Ureter (tissue), 1 donor: ENCODE results near the gene RDH16. TPM values are rescaled to one million over a fixed set of nuclear protein-coding genes. Genes with fewer than 3 reads are reported as not detected.

Source experiments
- DNase-seq: peaks from one replicate; pipeline ENCODE4 v3.0.0-alpha.2; 2020; ENCODE audit warnings: low spot score
- total RNA-seq: library from RNA; stranded (reverse); gene quantifications from one replicate; pipeline ENCODE4 v1.2.4, GENCODE V29; 2023
- donor health status: DM: yes; HTN: yes; CAD: no.

RDH16 gene, protein sequence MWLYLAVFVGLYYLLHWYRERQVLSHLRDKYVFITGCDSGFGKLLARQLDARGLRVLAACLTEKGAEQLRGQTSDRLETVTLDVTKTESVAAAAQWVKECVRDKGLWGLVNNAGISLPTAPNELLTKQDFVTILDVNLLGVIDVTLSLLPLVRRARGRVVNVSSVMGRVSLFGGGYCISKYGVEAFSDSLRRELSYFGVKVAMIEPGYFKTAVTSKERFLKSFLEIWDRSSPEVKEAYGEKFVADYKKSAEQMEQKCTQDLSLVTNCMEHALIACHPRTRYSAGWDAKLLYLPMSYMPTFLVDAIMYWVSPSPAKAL
- 0.83 TPM for total RNA-seq

DNA sequence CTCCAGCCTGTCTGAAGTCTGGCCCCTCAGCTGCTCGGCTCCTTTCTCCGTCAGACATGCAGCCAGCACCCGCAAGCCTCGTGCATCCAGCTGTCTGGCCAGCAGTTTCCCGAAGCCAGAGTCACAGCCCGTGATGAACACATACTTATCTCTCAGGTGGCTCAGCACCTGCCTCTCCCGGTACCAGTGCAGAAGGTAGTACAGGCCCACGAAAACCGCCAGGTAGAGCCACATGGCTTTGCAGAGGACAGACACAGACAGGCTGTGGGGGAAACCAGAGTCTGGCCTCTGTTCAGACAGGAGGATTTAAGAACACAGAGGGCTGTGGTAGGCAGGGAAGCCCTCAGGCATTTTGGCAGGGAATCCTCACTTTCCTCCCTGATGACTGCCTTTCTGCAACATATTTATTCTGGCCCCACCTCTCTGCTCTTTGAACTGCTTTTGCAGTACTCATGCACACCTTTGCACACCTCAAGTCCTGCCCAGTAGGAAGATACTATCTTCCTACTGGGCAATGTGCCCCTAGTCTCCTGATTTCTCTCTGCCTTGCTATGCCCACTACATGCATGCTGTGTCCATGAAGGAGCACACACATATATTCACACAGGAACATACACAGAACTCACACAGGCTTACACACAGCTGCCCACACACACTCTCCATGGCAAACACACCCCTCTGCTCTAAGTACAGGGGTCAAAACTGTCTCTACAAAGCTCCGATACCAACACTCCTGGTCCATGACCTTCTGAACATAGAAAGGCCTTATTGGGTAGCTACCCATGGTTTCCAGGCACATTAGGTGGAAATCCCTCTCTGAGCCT lies at the start of gene RDH16:
RDH16 (minus strand) TSS at position 380 of the 824 bp plus-strand sequence; CDS start at position 234, 146 bp downstream.
- no peak for DNase-seq

DNA sequence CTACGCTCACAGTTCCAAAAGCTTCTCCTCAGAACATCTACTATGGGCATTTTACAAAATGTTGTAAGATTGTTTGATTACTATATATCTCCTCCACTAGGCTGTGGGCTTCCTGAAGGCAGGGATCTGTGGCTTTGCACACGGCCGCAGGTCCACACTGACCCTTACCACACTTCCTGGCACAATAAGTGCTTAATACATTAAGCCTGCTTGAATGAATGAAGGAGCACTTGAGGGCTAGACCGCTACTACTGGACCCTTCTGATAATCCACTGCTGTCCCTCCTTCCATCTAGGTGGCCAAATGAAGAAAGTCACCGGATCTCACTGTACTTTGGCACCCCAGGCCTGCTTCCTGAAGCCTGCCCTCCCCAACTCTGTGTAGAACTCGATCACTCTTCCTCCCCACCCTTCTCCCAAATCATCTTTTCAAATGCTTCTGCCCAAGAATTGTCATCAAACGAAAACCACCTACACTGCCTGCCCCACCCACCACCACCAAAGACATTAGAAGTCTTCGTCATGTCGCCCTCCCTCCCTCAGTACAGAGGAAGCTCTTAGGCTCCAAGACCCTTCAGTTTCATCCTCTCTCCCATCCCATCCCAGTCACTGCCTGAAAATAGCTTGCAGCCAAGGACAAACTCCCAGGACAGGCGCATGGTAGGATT lies 49.5 kb upstream of the RDH16 start:
- no peak for DNase-seq

DNA sequence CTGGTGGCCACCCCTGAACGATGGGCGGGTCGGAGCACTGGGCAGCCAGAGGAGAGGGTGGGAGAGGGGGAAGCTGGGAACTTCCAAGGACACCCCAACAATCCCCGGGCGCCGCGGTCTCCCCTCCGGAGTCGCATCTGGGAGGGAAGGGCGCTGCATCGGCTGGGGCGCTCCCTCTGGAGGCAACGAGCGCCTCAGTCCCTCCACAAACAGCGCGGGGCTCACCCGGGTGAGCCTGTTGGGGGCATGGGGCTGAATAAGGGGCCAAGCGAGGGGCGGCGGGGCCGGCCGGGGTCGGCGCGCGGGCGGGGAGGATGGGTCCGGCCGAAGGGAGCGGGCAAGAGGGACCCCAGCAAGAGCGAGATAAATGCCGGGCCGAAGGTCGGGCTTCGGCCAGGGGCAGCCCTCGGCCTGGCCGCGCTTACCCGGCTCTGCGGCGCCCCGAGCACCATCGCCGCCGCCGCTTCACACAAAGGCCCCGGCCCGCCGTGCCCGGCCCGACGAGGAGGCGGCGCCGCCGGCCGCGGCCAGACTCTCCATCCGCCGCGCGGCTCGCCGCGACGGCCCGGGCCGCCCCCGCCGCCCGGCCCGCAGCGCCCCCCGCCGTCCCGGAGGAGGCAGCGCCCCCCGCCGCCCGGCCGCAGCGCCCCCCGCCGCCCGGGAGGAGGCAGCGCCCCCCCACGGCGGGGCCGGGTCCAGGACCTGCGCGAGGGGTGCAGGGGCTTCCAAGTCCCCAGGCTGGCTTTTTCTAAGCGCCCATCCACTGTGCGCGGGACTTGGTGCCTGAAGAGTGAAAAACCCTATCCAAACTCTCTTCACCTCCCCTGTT lies 48.8 kb upstream of the RDH16 start, which contains the start of gene ZBTB39:
ZBTB39 (minus strand) TSS at position 567 of the 829 bp plus-strand sequence. CDS start 1,629 bp downstream, outside the sequence.
- DNase-seq: no peak

DNA sequence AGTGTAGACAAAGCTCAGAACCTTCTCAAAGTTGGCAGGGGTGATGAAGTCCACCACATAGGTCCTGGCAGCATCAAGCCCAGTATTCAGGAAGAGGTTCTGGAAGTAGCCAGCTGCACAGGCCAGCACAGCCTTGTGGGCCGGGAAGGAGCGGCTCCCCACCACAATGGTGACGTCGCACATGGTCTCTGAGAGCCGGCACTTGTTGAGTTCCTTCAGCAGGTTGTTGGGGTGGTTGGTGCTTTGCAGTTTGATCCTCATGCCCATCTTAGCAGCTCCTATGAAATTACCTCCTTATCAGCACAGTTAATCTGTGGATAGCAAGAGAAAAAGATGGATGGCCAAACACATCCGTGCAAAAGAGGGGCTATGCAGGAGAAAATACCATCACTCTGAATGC lies 47.2 kb upstream of the RDH16 start:
- DNase-seq: no peak

DNA sequence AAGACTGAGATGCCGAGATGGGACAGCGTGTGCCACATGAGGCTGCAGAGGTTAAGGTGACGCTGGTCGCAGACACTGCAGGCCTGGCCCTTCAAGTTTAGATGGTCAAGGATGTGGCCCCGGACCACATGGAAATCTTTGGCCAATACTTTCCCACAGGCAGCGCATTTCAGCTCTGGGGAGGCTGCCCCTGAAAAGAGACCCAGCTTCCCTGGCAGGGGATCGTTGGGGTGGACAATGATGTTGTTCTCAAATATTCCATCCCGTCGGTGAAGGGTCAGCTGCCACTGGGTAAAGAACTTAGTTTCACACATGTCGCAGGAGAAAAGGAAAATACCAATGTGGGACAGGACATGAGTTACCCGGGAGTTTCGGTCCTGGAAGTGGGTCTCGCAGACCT lies 46.0 kb upstream of the RDH16 start:
- no peak for DNase-seq

DNA sequence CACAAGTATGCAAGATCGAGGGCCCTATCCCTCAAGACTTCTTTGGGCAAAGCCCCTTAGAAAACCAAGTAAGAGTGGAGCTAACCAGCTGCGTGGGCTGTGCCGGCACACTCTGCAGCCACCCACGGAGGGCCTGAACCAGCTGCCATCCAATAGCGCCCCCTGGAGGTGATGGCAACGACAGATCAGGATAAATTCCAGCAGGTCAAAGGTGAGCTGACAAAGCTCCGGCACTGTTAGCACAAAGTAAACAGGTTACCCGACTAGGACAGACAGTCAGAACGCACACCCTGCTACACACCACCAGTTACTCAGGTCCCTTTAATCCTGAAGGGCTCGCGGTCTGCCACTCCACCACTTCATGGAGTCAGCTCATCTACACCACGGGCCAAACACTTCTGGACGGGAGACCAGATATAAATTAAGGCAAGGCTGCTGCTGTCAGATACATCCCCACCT lies 44.1 kb upstream of the RDH16 start:
- DNase-seq: peak; percentile 61

DNA sequence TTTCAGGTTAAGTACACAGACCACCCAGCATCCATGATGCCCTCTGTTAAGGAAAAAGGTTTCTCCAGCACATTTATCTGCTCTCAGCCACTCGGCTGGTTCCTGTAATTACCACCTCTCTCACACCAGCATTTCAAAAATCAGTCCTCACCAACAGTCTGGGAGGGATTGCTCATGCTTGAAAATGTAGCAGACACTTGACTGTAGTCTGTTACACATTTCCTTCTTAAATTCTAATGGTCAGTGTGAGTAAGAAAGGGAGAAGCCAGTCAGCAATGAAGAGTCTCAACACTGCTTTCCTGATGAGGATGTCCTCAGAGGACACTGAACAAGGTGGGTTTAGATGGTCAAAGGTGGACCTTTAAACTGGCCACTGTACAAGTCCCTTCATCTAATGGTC lies 43.0 kb upstream of the RDH16 start:
- DNase-seq: no peak

DNA sequence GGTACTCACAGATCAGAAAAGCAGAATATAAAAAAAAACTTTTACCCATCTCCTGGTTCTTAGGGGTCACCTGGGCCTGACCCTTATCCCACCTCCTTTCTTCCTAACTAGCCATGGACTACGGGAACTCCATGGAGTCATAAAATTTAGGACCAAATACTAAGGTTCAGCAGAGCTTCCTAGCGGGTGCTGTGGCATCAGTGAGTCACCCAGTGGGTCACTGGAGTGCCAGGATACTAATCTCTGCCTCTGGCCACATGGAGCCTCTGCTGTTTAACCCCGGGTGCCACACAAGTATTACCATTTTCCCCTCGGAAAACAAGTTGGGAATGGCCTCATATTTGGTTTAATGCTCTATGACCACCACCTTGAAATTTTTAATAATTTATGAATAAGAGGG lies 42.0 kb upstream of the RDH16 start:
- no peak for DNase-seq

DNA sequence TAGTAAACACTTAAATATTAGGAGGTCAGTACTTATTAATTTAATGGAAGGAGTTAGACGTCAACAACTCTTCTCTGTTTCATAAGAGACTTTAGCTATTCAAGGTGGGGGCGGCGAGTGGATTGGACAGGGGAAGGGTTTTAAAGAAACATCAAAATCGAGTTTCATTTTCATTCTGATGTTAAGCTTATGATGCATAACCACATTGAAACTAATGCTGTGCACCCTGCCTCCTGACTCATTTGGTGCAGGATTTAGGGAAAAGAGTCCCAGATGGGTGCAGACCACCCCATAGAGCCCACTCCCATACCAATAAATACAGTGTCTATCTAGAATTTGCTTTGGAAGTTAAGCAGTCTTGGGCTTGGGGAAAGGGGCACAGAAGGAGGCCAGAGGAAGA lies 41.6 kb upstream of the RDH16 start:
- no peak for DNase-seq

DNA sequence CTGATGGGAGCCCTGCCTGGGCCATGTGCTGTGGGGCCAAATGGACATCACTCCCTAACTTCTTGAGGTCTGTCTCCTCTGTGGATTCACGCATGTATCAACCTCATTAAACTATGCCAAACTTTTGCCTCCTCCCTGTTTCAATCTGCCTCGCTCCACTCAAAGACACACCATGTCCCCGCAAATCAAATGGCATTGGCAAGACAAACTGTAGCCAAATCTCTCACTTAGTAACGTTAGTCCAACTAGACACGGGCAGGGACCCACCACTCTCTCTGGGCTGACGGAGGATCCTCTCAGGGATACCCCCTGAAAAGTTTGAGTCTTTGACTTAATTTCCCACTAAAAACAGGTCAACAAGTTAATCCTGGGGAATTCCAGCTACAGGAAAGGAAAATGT lies 40.9 kb upstream of the RDH16 start:
- no peak for DNase-seq

DNA sequence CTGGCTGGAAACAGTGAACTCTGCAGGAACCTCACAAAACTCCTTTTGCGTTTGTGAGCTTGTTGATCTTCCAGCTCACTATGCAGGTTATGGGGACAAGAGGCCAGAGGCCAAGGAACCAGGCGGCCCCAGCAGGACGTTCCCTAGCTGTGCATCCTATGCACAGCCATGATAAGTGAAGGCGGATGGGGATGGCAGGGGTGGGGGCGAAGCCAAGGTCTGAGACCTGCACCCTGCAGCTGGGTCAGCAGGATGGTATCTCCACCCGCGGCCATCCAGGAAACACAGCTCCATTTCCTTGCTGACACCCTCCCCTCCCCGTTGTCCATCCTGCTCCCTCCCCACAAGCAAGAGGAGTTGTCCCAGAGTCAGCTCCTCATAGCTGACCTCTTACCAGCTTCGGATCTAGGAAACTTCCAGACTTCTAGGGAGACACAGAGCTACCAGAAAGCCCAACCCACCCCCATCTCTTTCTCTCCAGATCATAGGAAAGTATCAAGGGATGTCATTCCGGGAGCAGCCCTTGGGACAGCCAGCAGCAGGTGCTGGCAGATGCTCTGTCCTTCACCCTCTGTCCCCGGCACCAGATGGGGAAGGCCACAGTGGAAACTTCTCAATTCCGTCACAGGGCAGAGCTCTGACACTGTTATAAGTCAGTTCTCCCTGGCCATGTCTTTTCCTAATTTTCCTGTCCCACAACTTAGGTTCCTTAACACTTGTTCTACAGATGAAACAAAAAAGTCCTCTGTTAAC lies 39.6 kb upstream of the RDH16 start:
- DNase-seq: no peak

DNA sequence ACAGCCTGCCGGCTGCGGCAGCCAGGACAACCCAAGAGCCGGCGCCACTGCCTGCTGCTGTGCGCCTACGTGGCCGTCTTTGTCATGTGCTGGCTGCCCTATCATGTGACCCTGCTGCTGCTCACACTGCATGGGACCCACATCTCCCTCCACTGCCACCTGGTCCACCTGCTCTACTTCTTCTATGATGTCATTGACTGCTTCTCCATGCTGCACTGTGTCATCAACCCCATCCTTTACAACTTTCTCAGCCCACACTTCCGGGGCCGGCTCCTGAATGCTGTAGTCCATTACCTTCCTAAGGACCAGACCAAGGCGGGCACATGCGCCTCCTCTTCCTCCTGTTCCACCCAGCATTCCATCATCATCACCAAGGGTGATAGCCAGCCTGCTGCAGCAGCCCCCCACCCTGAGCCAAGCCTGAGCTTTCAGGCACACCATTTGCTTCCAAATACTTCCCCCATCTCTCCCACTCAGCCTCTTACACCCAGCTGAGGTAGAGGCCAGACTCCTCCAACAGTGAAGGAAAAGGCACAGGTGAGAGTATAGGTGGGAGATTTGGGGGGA lies 38.6 kb upstream of the RDH16 start:
- no peak for DNase-seq

DNA sequence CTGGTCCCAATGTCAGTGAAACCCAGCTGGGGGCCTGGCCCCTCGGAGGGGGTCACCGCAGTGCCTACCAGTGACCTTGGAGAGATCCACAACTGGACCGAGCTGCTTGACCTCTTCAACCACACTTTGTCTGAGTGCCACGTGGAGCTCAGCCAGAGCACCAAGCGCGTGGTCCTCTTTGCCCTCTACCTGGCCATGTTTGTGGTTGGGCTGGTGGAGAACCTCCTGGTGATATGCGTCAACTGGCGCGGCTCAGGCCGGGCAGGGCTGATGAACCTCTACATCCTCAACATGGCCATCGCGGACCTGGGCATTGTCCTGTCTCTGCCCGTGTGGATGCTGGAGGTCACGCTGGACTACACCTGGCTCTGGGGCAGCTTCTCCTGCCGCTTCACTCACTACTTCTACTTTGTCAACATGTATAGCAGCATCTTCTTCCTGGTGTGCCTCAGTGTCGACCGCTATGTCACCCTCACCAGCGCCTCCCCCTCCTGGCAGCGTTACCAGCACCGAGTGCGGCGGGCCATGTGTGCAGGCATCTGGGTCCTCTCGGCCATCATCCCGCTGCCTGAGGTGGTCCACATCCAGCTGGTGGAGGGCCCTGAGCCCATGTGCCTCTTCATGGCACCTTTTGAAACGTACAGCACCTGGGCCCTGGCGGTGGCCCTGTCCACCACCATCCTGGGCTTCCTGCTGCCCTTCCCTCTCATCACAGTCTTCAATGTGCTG lies 38.0 kb upstream of the RDH16 start:
- no peak for DNase-seq

DNA sequence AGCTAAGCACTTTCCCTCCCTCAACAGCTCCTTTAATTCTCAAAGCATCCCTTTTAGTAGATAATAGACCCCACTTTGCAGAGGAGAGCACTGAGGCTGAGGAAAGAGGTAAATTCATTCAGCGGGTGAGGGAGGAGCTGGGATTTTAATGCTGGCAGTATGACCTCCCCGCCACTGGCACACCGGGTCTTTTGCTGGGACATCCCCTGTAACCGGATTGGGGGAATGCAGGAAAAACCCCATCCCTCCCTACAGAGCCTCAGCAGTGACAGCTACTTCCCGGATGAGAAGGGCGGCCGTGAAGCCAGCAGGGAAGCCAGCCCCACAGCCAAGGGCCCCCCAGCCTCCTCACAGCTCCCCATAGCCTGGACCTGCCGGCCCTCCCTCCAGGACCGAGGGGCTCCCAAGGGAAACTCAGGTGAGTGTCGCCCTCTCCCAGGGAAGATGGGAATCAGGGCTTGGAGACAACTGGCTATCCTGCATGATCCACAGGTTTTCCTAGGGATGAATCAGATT lies 36.9 kb upstream of the RDH16 start:
- DNase-seq: no peak

DNA sequence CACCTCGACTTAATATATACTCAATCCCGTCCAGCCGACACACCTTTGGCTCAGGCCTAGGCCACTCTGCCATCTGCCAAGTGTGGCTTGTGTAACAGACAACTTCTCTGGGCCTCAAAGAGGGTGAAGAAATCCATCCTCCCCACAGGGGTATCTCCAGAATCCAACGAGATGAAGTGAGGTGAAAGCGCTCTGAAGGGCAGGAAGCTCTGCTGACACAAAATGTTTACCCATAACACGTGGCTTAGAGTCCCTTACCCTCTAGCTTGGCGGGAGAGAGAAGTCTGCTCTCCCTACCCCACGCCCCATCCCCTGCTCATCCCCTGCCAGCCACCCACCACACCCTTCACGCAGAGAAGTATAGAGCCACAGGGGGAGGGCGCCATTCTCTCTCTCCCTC lies 35.9 kb upstream of the RDH16 start:
- no peak for DNase-seq

DNA sequence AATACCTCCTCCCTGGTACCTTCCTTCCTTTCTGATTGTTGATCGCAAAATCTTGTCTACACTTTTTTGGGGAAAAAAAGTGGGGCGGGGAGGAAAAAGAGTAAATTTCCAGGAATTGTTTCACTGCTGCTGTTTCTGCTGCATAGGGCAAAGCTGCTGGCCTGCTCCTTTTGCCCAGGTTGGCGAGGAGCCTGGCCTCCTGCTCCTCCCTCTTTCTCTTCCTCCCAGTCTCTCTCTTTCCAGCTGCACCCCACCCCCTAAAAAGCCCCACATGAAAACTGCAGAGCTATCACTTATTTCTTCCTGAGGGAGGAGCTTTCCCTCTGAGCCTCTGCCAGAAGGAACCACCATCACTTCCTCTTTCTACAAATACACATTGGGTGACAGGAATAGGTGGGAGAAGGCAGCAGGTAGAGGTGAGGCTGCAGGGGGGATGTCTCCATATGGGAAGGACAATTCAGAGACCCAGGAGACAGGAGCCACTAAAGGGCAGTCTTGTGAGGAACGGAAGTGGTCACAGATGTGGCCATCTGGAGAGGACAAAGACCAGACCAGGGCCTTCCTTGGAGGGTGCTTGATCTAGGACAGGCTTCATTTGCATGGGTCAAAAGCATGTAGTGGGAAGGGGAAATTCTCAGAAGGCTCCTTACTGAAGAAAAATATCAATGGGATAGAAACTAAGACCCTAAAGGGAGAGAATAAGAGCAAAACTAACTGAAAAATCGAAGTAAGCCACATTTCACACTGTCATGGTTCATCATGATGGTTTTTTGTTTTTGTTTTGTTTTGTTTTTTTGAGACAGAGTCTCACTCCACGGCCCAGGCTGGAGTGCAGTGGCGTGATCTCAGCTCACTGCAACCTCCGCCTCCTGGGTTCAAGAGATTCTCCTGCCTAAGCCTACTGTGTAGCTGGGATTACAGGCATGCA lies 34.2 kb upstream of the RDH16 start:
- peak; percentile 65 for DNase-seq

DNA sequence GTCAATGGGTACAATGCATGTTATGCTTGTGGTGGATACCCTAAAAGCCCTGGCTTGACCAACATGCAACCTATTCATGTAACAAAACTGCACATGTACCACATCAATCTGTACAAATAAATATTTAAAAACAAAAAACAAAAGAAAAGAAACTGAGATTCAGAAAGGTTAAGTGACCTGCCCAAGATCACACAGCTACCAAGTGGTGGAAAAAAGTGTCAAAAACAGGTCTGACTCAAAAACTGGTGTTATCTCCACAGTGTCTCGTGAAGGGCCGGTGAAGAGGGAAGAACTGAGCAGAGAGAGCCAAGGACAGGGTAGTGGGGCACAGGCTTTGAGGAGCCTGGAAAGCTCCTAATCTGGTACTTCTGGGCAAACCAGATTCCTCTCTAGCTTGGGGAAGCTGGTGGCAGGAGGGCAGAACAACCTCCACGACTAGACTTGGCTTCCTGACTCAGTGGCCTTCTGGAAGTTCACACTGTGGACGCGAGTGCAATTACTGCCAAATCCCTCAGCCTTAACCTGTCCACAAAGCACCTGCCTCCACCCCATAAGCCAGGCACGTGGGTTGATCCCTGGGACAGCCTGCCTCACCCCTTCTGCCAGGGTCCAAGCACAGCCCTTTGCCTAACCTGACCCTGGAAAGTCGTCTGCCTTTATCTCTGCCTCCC lies 33.4 kb upstream of the RDH16 start:
- DNase-seq: no peak
